BE2C (cell line): Measurements from ENCODE around the gene UPP1.
"Not testable (repeated sequence)": the region's sequence is repeated elsewhere in the genome, so short reads cannot be mapped to it uniquely, and the experiment has no call there.

Experiments
- DNase-seq: peaks from one replicate; pipeline ENCODE4 v3.0.0-alpha.2; 2020
- H3K27me3 ChIP-seq: fragments of 250-450 bp; sonication (Bioruptor Pico); 2 replicates; pipeline ENCODE4 v1.5.1; 2020; ENCODE audit warnings: mild to moderate bottlenecking
- H3K36me3 ChIP-seq: fragments of 250-450 bp; sonication (Bioruptor Pico); 2 replicates; pipeline ENCODE4 v1.5.1; 2020; ENCODE audit warnings: mild to moderate bottlenecking
- H3K4me1 ChIP-seq: fragments of 250-450 bp; sonication (Bioruptor Pico); 2 replicates; pipeline ENCODE4 v1.5.1; 2020
- H3K4me3 ChIP-seq: 2 replicates; pipeline ENCODE4 v1.5.1; 2011; ENCODE audit warnings: low read depth, low read length
- H3K9me3 ChIP-seq: fragments of 250-450 bp; sonication (Bioruptor Pico); 2 replicates; pipeline ENCODE4 v1.5.1; 2020
- CTCF ChIP-seq: IDR thresholded peaks from 2 replicates; pipeline ENCODE4 v1.5.1; 2012; ENCODE audit warnings: mild to moderate bottlenecking, low read depth, low read length

Gene UPP1

GRCh38 chr7:48114589-48114988, 25.5 kb downstream of the UPP1 start:
- Histone ChIP-seq H3K9me3 (no peaks in the 10 kb centered on the region), H3K4me1 (no peaks in the 10 kb centered on the region), H3K27me3 (peaks cover 8% of the 10 kb centered on the region; the same call in 1 of the 2 replicates), H3K4me3 (no peak overlapping the region), H3K36me3 (no peaks in the 10 kb centered on the region)
- TF ChIP-seq CTCF, result no peak
- no peak for DNase-seq

GRCh38 chr7:48116043-48116442, 27.0 kb downstream of the UPP1 start:
- Histone ChIP-seq H3K27me3 (peaks cover 8% of the 10 kb centered on the region; the same call in 1 of the 2 replicates), H3K9me3 (no peaks in the 10 kb centered on the region), H3K4me1 (no peaks in the 10 kb centered on the region), H3K4me3 (no peak overlapping the region), H3K36me3 (no peaks in the 10 kb centered on the region)
- TF ChIP-seq CTCF, result no peak
- no peak for DNase-seq

GRCh38 chr7:48118041-48118440, 29.0 kb downstream of the UPP1 start:
- Histone ChIP-seq H3K9me3 (no peaks in the 10 kb centered on the region), H3K36me3 (no peaks in the 10 kb centered on the region), H3K4me3 (no peak overlapping the region), H3K4me1 (no peaks in the 10 kb centered on the region), H3K27me3 (peaks cover 8% of the 10 kb centered on the region; the same call in 1 of the 2 replicates)
- TF ChIP-seq CTCF, result no peak
- DNase-seq, result no peak

DNA sequence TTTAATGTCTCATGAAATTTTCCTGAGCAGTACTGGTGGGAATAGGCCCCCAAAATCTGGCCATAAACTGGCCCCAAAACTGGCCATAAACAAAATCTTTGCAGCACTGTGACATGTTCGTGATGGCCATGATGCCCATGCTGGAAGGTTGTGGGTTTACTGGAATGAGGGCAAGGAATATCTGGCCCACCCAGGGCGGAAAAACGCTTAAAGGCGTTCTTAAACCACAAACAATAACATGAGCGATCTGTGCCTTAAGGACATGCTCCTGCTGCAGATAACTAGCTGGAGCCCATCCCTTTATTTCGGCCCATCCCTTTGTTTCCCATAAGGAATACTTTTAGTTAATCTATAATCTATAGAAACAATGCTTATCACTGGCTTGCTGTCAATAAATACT, 31.5 kb downstream of the UPP1 start:
- H3K4me1 ChIP-seq, DNase-seq, H3K27me3 ChIP-seq, H3K4me3 ChIP-seq, H3K36me3 ChIP-seq, H3K9me3 ChIP-seq: not testable (repeated sequence)

- no peak for DNase-seq
- Histone ChIP-seq H3K36me3 (no peaks in the 10 kb centered on the region), H3K4me3 (no peak overlapping the region), H3K4me1 (no peaks in the 10 kb centered on the region), H3K27me3 (no peaks in the 10 kb centered on the region; the same call in 1 of the 2 replicates), H3K9me3 (no peaks in the 10 kb centered on the region)
- TF ChIP-seq CTCF, result no peak
Observed at GRCh38 chr7:48126037-48126436, 37.0 kb downstream of the UPP1 start.

- H3K27me3 ChIP-seq, result no peaks in the 10 kb centered on the region; the same call in 1 of the 2 replicates
- no peak for TF ChIP-seq CTCF
- H3K9me3 ChIP-seq, result no peaks in the 10 kb centered on the region
- H3K4me1 ChIP-seq, result no peaks in the 10 kb centered on the region
- H3K4me3 ChIP-seq, result no peak overlapping the region
- DNase-seq, result no peak
- H3K36me3 ChIP-seq, result no peaks in the 10 kb centered on the region
Observed at GRCh38 chr7:48130658-48131108, 41.6 kb downstream of the UPP1 start.

DNA sequence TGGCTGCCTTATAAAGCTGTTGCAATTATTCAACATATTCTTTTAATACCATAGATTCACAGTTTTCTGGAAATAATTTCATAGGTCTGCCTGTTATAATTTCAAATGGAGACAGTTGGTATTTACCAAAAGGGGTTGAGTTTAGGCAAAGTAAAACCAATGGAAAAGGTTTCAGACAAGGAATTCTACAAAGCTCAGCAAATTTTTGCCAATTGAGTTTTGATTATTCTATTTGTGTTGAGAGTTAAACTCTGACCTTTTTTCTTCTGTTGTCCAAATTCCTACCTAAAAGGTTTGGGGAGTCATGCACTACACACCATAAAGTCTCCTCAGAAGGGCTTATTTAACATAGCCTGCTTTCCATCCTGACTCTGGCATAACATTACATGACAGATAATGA, 43.7 kb downstream of the UPP1 start:
- DNase-seq, result no peak
- TF ChIP-seq CTCF, result no peak

More for the DNA sequence above, 43.7 kb downstream of the UPP1 start:
- Histone ChIP-seq H3K9me3 (no peaks in the 10 kb centered on the region), H3K27me3 (no peaks in the 10 kb centered on the region; the same call in 1 of the 2 replicates), H3K4me1 (no peaks in the 10 kb centered on the region), H3K36me3 (no peaks in the 10 kb centered on the region), H3K4me3 (no peak overlapping the region)
